G401.6 (cell line): ENCODE measurements around the gene CEP152.

Experiments
- FAIRE-seq: peaks from 2 replicates; lab custom pipeline; 2012; peaks lifted over from hg19 to GRCh38; lab: Jason Lieb, UNC

Gene CEP152

DNA sequence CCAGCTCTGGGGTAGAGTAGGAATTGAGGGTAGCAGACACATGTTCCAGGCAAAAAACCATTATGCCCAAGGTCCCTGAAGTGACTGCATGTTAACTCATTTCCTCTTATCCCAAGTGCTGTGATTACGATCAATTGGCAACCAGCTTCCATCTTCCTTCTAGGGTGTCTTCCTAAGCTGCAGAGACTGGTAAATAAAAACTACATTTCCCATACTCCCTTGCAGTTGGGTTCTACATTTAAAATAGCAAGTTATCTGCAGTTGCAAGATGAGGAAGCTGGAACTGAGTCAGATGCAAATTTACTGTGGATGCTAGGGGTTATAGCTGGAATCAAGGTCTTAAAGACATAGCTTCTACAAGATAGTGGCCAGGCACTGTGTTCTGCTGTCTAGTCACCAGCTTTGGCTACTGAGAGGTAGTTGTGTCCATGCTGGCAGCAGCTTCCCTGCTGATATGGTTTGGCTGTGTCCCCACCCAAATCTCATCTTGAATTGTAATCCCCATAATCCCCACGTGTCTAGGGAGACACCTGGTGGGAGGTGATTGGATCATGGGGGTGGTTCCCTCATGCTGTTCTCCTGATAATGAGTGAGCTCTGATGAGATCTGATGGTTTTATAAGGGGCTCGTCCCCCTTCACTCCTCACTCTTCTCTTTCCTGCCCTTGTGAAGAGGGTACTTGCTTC, 114.1 kb downstream of the CEP152 start:
- no peak for FAIRE-seq

DNA sequence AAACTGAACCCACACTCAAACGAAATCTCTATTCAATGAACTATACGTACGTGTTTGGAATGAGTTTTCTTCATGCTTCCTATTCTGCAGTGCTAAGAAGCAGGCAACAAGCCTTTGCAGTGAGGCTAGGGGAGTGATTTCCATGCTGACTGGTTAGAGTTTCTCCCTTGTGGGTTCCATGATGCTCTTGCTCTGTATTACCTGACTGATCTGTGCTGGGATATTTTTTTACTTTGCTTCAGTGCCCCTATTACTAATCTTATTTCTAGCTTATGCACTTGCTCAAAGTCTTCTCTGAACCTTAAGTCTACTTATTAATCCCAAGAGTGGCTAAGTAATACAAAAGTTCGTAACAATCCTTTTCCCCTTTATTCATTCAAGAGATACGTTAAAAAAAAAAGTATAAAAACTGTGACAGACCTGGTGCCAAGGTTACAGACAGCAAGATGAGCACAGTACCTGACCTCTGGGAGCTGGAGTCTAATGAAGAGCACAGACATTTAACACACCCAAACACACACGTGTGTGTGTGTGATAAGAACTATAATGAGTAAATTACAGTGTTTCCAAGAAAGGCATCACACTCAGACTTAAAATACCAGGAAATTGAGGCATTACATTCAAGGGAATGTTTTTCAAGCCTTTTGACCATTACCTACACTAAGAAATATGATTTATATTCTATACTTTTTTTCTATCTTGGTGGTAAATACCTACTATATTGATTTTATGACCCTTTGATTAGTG, 114.9 kb downstream of the CEP152 start:
- no peak for FAIRE-seq

GRCh38 chr15:48695088-48695826, 115.6 kb downstream of the CEP152 start:
- FAIRE-seq, result no peak

GRCh38 chr15:48693484-48693883, 117.4 kb downstream of the CEP152 start:
- no peak for FAIRE-seq

DNA sequence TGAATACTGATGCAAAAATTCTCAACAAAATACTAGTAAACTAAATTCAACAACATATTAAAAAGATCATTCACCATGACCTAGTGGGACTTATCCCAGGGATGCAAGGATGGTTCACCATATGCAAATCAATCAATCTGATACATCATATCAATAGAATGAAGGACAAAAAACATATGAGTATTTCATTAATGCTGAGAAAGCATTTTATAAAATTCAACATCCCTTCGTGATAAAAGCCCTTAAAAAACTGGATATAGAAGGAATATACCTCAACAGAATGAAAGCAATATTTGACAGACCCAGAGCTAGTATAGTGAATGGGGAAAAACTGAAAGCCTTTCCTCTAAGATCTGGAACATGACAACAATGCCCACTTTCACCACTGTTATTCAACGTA, 122.4 kb downstream of the CEP152 start:
- no peak for FAIRE-seq
